Testis (tissue), 3 donors: ENCODE data around the gene ABCA4. TPM values are rescaled to one million over a fixed set of nuclear protein-coding genes. Genes with fewer than 3 reads are reported as not detected.

ENCODE experiments used
- DNase-seq: peaks from one replicate; pipeline ENCODE4 v3.0.0-alpha.2; 2019
- H3K27ac ChIP-seq, 2 donors: fragments of 200-600 bp; sonication (generic); one replicate each; pipeline ENCODE4 v1.5.1; 2019
- H3K27me3 ChIP-seq: fragments of 200-600 bp; sonication (generic); one replicate; pipeline ENCODE4 v1.5.1; 2019
- H3K36me3 ChIP-seq: fragments of 200-600 bp; sonication (generic); one replicate; pipeline ENCODE4 v1.5.1; 2017; ENCODE audit warnings: low read depth; ENCODE audit errors: missing control alignments
- H3K4me1 ChIP-seq: fragments of 200-600 bp; sonication (generic); one replicate; pipeline ENCODE4 v1.5.1; 2019
- H3K4me3 ChIP-seq, 2 donors: fragments of 200-600 bp; sonication (generic); one replicate each; pipeline ENCODE4 v1.5.1; 2017 to 2019
- H3K9me3 ChIP-seq: fragments of 200-600 bp; sonication (generic); one replicate; pipeline ENCODE4 v1.5.1; 2017
- CTCF ChIP-seq, 3 experiments: fragments of 450-650 bp in 2 of 3; fragments of 200-600 bp in 1 of 3; sonication (generic) in 1 of 3; IDR thresholded peaks; one replicate each; pipeline ENCODE4 v1.5.1; 2016 to 2019; ENCODE audit warnings: antibody characterized with exemption in 3 of 3, mild to moderate bottlenecking in 2 of 3, moderate library complexity in 1 of 3
- POLR2A ChIP-seq: fragments of 450-650 bp; IDR thresholded peaks from one replicate; pipeline ENCODE4 v1.6.1; 2017; ENCODE audit warnings: antibody characterized with exemption, mild to moderate bottlenecking, moderate library complexity
- WGBS, 2 donors: methylation state at CpG; one replicate each; pipeline ENCODE4 v1.1.5; 2018; 5-methylcytosine and 5-hydroxymethylcytosine counted together
- intact Hi-C: fragments of 100-400 bp; cut with DNase I; formaldehyde crosslinking; loops from one replicate; pipeline ENCODE4 v1.15.1; 2023; ENCODE audit warnings: low total_unique reads
- polyA plus RNA-seq: library from polyadenylated mRNA; stranded (reverse); fragments of 350-450 nt; fragmentation: Illumina TruSeq; extraction: RNeasy Lipid Tissue Mini Kit (QIAGEN cat#74804); gene quantifications from one replicate; pipeline ENCODE4 v1.2.3, GENCODE V29; 2014; ENCODE audit warnings: low read depth, low replicate concordance; ENCODE audit not compliant: insufficient read depth
- total RNA-seq, 2 donors: library from RNA; depleted of rRNA; stranded (reverse); fragments of >200 nt; gene quantifications; one replicate each; pipeline ENCODE4 v1.2.3, GENCODE V29; 2016

Gene ABCA4
- total and polyA plus RNA-seq, 3 donors from 2014 or later = 1.6 to 1.8 (median 1.8) TPM

GRCh38 chr1:93965888-93966287 is 155.1 kb downstream of the ABCA4 start:
- intact Hi-C loops = no loop called here
- DNase-seq = no peak
- TF ChIP-seq CTCF (IDR thresholded peaks at IDR 0.05) (no peak), POLR2A (no peak)
- no peaks in the 10 kb centered on the region for H3K36me3 ChIP-seq
- H3K4me3 ChIP-seq = no peak overlapping the region
- H3K9me3 ChIP-seq = no peaks in the 10 kb centered on the region
- 70 to 86% methylated on average over 2 of the region's 2 CpGs for WGBS, 2 donors
- H3K27ac ChIP-seq = no peak overlapping the region
- no peaks in the 10 kb centered on the region for H3K27me3 ChIP-seq
- no peaks in the 10 kb centered on the region for H3K4me1 ChIP-seq

GRCh38 chr1:93965256-93965655 is 155.7 kb downstream of the ABCA4 start:
- intact Hi-C loops = no loop called here
- WGBS, 2 donors = 95 to 96% methylated on average over 2 of the region's 2 CpGs
- TF ChIP-seq POLR2A = no peak
- TF ChIP-seq CTCF (IDR thresholded peaks at IDR 0.05) = no peak
- DNase-seq = no peak
- Histone ChIP-seq H3K27ac (no peak overlapping the region), H3K27me3 (no peaks in the 10 kb centered on the region), H3K9me3 (no peaks in the 10 kb centered on the region), H3K4me1 (no peaks in the 10 kb centered on the region), H3K36me3 (no peaks in the 10 kb centered on the region), H3K4me3 (no peak overlapping the region)

GRCh38 chr1:93964777-93965200 is 156.2 kb downstream of the ABCA4 start:
- Histone ChIP-seq H3K27ac (no peak overlapping the region), H3K9me3 (no peaks in the 10 kb centered on the region), H3K36me3 (no peaks in the 10 kb centered on the region), H3K4me3 (no peak overlapping the region), H3K4me1 (no peaks in the 10 kb centered on the region), H3K27me3 (no peaks in the 10 kb centered on the region)
- no peak for DNase-seq
- intact Hi-C loops = no loop called here
- no peak for TF ChIP-seq CTCF (IDR thresholded peaks at IDR 0.05)
- TF ChIP-seq POLR2A = no peak
- WGBS, 2 donors = 76 to 83% methylated on average over 4 of the region's 4 CpGs

- no peaks in the 10 kb centered on the region for H3K36me3 ChIP-seq
- H3K27me3 ChIP-seq = no peaks in the 10 kb centered on the region
- whole genome bisulfite sequencing, 2 donors = 91 to 97% methylated on average over 4 of the region's 4 CpGs
- no peak overlapping the region for H3K4me3 ChIP-seq
- H3K27ac ChIP-seq = no peak overlapping the region
- H3K4me1 ChIP-seq = no peaks in the 10 kb centered on the region
- intact Hi-C loops = no loop called here
- no peaks in the 10 kb centered on the region for H3K9me3 ChIP-seq
- DNase-seq = no peak
- no peak for TF ChIP-seq CTCF (IDR thresholded peaks at IDR 0.05)
- TF ChIP-seq POLR2A = no peak
Measured at GRCh38 chr1:93964096-93964776, 156.7 kb downstream of the ABCA4 start.

GRCh38 chr1:93963585-93963984 is 157.4 kb downstream of the ABCA4 start:
- Histone ChIP-seq H3K4me3 (no peak overlapping the region), H3K36me3 (no peaks in the 10 kb centered on the region), H3K27me3 (no peaks in the 10 kb centered on the region), H3K9me3 (no peaks in the 10 kb centered on the region), H3K27ac (no peak overlapping the region), H3K4me1 (no peaks in the 10 kb centered on the region)
- TF ChIP-seq CTCF (IDR thresholded peaks at IDR 0.05) = no peak
- no peak for TF ChIP-seq POLR2A
- DNase-seq = no peak
- intact Hi-C loops = no loop called here
- 88 to 92% methylated on average over 9 of the region's 9 CpGs for WGBS, 2 donors
